Measurements from ENCODE around the gene TRIAP1.

Gene TRIAP1

GRCh38 chr12:120406553-120406952 lies 39.6 kb downstream of the TRIAP1 start:
- no peaks in the 10 kb centered on the region for H3K9me2 ChIP-seq (replicated peaks; ENCODE audit: low read depth, low read length)
- H4K20me1 ChIP-seq (ENCODE audit: insufficient read depth, low read length, poor library complexity, severe bottlenecking), result no peaks in the 10 kb centered on the region
- no peaks in the 10 kb centered on the region for H3K79me2 ChIP-seq (ENCODE audit: insufficient read depth, low read length)
- H2AFZ ChIP-seq (ENCODE audit: low read length), result no peak overlapping the region
- H3F3A ChIP-seq (ENCODE audit: low read depth), result no peaks in the 10 kb centered on the region
- no peak for TF ChIP-seq CTCF (conservative IDR thresholded peaks at IDR 0.05; ENCODE audit: low read length)
- H3K27me3 ChIP-seq (ENCODE audit: insufficient read depth, low read length, poor library complexity, severe bottlenecking), result no peaks in the 10 kb centered on the region
- H3K9me3 ChIP-seq (ENCODE audit: insufficient read depth, low read depth, low read length), result no peaks in the 10 kb centered on the region
- no peak overlapping the region for H3K9ac ChIP-seq (ENCODE audit: low read depth, low read length, poor library complexity, severe bottlenecking)
- no peak overlapping the region for H3K4me2 ChIP-seq (ENCODE audit: low read depth, low read length, poor library complexity, severe bottlenecking)
- no peaks in the 10 kb centered on the region for H3K4me1 ChIP-seq (ENCODE audit: insufficient read depth, low read length, poor library complexity, severe bottlenecking)
- H3K36me3 ChIP-seq (ENCODE audit: insufficient read depth, low read length), result no peaks in the 10 kb centered on the region
- no peak overlapping the region for H3K4me3 ChIP-seq (ENCODE audit: low read length, poor library complexity, severe bottlenecking)

- Histone ChIP-seq H3K79me2 (ENCODE audit: insufficient read depth, low read length) (no peaks in the 10 kb centered on the region), H4K20me1 (ENCODE audit: insufficient read depth, low read length, poor library complexity, severe bottlenecking) (no peaks in the 10 kb centered on the region), H3K9ac (ENCODE audit: low read depth, low read length, poor library complexity, severe bottlenecking) (no peak overlapping the region), H3K36me3 (ENCODE audit: insufficient read depth, low read length) (no peaks in the 10 kb centered on the region), H3K27me3 (ENCODE audit: insufficient read depth, low read length, poor library complexity, severe bottlenecking) (no peaks in the 10 kb centered on the region), H3K4me3 (ENCODE audit: low read length, poor library complexity, severe bottlenecking) (no peak overlapping the region), H2AFZ (ENCODE audit: low read length) (no peak overlapping the region), H3K4me2 (ENCODE audit: low read depth, low read length, poor library complexity, severe bottlenecking) (no peak overlapping the region), H3K9me2 (replicated peaks; ENCODE audit: low read depth, low read length) (no peaks in the 10 kb centered on the region), H3K4me1 (ENCODE audit: insufficient read depth, low read length, poor library complexity, severe bottlenecking) (no peaks in the 10 kb centered on the region), H3F3A (ENCODE audit: low read depth) (no peaks in the 10 kb centered on the region), H3K9me3 (ENCODE audit: insufficient read depth, low read depth, low read length) (no peaks in the 10 kb centered on the region)
- TF ChIP-seq EZH2phosphoT487 (IDR thresholded peaks at IDR 0.05; ENCODE audit: borderline replicate concordance) (no peak), CTCF (conservative IDR thresholded peaks at IDR 0.05; ENCODE audit: low read length) (no peak)
Observed at GRCh38 chr12:120406069-120406468, 40.1 kb downstream of the TRIAP1 start.

DNA sequence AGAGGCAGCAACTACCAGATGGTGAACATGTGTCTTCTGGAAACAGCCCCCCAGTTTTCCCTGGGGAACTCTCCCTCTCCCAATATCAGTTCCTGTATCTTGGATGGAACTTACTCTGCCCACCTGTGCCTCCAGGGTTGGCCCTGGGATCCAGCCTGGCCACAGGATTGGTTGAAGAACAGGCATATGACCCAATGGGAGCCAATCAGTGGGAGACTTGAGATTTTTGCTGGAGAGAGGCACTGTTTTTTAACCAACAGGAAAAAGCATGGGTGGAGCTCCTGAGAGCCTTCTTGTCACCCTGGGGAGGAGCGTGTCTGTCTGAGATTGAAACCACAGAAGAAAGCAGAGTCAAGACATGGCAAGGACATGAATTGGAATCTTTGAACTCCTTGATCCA lies 41.9 kb downstream of the TRIAP1 start:
- no peaks in the 10 kb centered on the region for H3K9me2 ChIP-seq (replicated peaks; ENCODE audit: low read depth, low read length)

More for the DNA sequence above, 41.9 kb downstream of the TRIAP1 start:
- TF ChIP-seq EZH2phosphoT487 (IDR thresholded peaks at IDR 0.05; ENCODE audit: borderline replicate concordance), result no peak
- no peak for TF ChIP-seq CTCF (conservative IDR thresholded peaks at IDR 0.05; ENCODE audit: low read length)
- Histone ChIP-seq H3K27me3 (ENCODE audit: insufficient read depth, low read length, poor library complexity, severe bottlenecking) (no peaks in the 10 kb centered on the region), H3K79me2 (ENCODE audit: insufficient read depth, low read length) (no peaks in the 10 kb centered on the region), H3K36me3 (ENCODE audit: insufficient read depth, low read length) (no peaks in the 10 kb centered on the region), H2AFZ (ENCODE audit: low read length) (no peak overlapping the region), H3K4me3 (ENCODE audit: low read length, poor library complexity, severe bottlenecking) (no peak overlapping the region), H3K9ac (ENCODE audit: low read depth, low read length, poor library complexity, severe bottlenecking) (no peak overlapping the region), H3F3A (ENCODE audit: low read depth) (no peaks in the 10 kb centered on the region), H3K4me2 (ENCODE audit: low read depth, low read length, poor library complexity, severe bottlenecking) (no peak overlapping the region), H3K9me3 (ENCODE audit: insufficient read depth, low read depth, low read length) (no peaks in the 10 kb centered on the region), H4K20me1 (ENCODE audit: insufficient read depth, low read length, poor library complexity, severe bottlenecking) (no peaks in the 10 kb centered on the region), H3K4me1 (ENCODE audit: insufficient read depth, low read length, poor library complexity, severe bottlenecking) (no peaks in the 10 kb centered on the region)
